HG02981 (cell line): ENCODE results near the gene DAW1.
"Not testable (repeated sequence)": the region's sequence is repeated elsewhere in the genome, so short reads cannot be mapped to it uniquely, and the experiment has no call there.

ENCODE experiments used
- ATAC-seq: cut with Tn5 transposase; IDR thresholded peaks from one replicate; pipeline ENCODE4 v1.9.1; 2021; ENCODE audit warnings: mild to moderate bottlenecking, moderate library complexity; ENCODE audit not compliant: unreplicated experiment

Gene DAW1

DNA sequence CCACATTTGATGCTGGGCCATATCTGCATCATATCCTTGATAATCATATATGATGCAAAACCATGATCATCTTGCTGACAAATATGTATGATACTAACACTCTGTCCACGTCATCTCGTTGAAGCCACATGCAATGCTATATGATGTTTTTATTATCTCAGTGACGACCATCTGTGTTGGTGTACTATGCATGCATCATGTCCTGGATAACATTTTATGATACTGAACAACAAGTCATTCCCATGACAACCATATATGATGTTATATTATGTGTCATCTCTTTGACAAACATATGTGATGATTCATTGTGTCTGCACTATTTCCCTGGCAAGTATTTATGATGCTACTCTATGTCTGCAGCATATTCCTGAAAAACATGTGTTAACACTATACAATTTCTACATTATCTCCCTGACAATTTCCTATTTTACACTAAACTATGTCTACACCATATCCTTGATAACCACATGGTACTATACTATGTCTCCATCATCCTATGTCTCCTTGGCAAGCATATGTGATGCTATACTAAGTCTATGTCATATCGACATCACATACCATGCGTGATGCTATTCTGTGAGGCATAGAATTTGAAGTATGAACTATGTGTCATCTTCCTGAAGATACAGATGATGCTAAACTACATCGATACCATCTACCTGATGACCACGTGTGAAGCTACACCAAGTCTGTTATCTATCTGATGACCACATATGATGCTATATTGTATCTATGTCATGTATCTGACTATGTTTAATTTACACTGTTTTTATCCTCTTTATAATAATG is 37.0 kb downstream of the DAW1 start:
- ATAC-seq = no peak

DNA sequence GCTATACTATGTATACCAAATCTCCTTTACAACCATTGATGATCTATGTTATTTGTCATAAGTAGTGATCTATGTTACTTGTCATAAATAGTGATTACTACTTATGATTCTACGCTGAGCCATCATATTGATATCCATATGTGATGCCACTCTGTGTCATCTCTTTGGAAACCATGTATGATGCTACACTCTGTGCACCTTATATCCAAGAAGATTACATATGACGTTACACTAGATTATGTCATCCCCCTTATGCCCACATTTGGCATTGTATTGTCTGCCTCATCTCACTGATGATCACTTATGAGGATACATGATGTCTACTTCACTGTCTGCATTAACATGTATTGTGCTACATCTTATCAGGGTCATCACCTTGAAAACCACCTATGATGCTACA is 42.9 kb downstream of the DAW1 start:
- no peak for ATAC-seq

DNA sequence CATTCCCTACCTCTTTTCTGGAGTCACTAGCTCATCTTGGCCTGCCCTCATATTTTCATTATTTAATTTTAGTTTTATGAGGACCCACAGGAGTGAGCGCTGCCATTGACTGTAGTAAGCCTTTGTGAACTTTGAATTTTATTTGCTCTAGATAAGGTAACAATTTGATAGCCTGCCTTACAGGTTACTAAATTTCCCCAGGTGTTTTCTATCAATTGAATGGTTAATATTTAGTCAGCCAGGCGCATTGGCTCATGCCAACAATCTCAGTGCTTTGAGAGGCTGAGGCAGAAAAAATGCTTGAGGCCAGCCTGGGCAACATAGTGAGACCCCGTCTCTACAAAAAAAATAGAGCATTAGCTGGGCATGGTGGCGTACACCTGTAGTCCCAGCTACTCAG is 50.2 kb downstream of the DAW1 start:
- no peak for ATAC-seq

DNA sequence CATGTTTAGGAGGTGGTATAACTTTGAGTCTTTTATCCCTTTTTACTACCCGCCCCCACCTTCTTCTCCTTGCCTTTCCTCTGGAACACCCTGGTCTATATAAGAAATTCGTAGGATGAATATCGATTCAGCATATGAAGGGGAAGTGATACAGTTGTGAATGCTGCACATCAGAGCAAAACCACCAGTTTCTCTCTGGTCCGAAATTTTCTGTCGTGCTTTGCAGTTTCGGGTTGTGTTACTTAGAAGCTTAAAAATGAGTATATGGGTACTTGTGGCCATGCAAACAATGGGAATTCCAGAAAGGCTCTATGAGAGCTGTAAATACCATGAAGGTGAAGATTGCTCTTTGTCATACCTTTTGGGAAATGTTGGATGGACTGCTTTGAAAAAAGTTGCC is 60.6 kb downstream of the DAW1 start:
- no peak for ATAC-seq

DNA sequence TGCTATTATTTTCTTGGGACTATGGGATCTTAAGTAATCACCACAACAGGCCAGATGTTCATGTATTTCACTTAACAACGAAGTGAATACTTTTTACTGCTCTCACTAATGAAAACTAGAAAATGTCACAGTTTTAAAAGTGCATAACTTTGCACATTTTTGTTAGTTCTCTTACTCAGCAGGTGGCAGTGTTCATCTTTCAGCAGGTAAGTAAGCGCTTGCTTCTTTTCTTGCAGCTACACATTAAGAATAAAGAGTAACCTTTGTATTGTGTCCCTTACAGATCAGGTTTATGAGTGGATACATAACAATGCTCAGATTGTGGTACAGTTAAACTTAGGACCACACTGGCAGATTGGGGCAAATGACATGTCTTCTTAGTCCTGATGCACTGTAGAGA is 61.0 kb downstream of the DAW1 start:
- no peak for ATAC-seq

DNA sequence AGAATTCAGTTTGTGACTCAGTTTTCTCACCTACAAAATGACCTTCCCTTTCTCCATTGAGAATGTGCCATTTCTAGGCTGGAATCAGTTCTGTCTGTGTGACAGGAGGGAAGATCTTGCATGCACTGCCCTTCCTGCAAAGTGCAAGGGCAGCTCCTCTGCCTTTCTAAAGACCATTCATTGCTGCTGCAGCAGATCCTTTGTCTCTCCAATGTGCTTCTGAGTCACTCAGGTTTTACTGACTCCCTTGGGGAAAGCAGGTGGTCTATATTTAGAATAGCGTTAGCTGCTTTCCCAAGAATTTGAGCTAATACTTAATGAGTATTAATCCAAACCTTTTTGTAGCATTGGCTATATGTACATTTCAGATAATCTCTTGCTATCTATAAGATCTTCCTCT is 62.5 kb downstream of the DAW1 start:
- ATAC-seq = no peak

DNA sequence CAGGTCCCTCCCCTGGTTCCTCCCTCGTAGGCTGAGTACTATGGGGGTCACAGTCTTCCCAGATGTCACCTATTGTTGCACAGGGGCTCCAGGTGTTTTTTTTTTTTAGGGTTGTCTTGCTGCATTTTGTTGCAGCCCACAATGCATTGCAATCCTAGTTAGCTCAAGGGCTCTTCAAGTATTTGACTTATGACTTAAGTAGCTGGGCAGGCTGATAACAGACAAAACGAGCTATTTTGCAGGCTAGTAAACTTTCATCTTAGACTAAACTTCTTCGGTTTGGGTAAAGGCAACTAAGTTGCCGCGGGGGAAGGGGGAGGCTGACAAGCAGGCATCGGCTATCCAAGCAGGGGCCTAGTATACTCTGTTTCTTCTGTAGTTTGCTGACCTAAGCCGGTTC is 64.8 kb downstream of the DAW1 start:
- ATAC-seq = not testable (repeated sequence)

DNA sequence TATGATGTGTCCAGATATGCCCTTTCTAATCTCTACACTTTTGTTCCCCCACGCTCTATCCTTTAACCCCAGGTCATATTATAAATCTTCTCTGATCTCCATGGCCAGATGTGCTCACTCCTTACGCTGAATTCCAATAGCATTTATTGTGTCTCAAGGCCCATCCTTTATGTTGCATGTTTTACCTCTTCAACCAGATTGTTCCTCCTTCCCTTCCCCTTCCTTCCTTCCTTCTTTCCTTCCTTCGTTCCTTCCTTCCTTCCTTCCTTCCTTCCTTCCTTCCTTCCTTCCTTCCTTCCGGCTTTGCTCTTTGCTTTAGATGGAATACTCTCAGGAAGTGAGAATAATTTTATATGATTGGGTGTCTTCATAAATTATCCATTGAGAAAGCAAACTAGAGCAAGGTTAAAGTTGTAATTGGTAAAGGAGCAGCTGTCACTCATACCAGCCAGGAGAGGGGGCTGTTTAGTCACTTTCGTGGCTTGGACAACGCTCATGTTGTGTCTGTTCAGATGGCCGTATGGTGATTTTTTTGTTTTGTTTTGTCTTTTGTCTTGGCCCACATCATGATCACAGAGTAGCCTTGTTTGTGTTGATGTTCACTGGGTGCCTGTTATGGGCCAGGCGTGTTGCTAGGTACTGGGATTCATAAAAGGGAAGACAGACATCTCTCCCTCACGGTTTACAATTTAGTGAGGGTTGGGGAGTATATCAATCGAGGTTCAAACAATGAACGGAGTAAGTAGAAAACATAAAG is 68.0 kb downstream of the DAW1 start:
- ATAC-seq = peak; percentile 44

DNA sequence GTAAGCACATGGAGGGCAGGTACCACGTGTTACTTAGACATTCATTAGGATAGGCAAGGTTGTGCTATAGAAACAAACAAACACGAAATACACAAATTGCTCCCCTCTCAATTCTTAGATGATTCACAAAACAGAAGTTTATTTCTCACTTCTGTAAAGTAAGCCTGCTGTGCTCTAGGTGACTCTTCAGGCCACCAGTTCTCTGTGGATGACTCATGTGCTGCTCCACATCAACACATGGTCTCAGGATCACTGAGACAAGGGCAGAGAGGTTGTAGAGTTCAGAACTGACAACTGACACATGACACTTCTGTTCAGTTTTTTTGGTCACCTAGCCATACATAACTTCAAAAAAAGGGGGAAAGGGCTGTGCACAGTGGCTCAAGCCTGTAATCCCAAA is 70.6 kb downstream of the DAW1 start:
- no peak for ATAC-seq

DNA sequence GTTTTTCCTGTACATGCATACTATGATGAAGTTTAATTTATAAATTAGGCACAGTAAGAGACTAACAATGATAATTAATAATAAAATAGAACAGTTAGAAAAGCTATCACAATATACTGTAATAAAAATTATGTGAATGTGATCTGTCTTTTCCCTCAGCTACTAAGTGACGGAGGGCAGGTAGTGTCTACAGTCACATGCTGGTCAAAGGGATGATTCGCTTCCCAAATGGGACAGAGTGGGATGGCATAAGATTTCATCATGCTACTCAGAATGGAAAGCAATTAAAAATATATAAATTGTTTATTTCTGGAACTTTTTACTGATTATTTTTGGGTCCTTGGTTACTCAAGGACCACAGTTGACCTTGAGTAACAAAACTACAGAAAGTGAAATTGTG is 71.5 kb downstream of the DAW1 start:
- no peak for ATAC-seq

DNA sequence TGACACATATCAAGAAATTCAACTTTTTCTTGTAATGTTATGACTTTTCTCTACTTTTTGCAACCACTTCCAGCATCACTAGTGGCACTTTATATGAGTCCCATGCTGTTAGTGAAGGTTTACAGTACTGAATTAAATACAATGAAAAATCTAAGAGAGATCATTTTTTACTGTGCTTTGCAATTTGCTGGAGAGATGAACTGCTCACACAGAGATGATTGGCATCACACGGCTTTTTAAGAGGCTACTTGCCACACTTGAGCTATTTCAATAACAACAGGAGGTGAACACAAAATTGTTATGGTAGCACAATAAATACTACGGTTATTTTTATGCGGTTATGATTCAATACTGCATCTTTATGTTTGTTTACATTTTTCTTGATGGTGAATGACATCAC is 88.9 kb downstream of the DAW1 start:
- no peak for ATAC-seq

DNA sequence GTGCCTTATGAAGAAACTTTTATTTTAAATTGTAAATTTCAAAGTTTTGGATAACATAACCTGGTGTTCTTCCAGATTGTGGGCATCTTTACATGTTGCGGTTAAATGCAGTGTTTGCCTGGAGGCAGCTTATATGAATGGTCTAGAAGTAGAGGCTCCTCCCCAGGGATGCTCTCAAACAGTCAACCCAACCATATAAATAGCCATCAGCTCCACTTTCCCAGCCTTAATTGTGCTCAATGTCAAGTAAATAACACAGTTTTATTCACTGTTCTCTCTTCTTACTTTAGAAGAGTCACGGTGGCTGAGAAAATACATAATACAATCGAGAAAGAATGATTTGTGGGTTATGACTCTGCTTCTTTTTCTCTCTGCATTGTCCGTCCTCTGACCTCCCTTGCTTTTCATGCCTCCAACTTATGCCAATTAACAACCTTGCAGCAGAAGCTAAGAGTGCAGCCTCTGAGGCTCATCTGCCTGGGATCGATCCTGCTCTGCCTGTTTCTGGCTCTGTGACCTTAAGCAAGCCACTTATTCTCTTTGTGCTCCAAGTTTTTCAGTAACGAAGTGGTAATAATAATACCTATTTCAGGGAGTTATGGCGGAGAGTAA is 100.3 kb downstream of the DAW1 start:
- ATAC-seq = no peak

DNA sequence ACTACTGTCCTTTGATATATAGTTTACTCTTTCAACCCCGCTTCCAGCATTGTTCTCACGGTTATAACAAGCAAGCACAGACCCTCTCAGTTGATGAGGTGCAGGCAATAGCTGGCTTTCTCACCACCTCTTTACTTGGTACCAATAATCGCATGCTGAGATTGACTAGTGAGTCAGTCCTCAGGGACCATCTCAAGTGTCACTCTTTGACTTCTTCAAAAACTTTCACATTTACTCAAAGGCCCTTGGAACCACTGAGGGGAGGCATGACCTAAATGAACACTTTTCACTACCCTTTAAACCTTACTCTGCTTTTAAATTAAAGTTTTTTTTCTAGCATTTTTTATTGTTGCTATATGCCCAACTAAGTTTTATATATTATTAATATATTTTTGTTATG is 101.8 kb downstream of the DAW1 start:
- no peak for ATAC-seq
